Glutamatergic neuron (in vitro differentiated cells): ENCODE results near the gene PXDN. TPM values are rescaled to one million over a fixed set of nuclear protein-coding genes. Genes with fewer than 3 reads are reported as not detected.

ENCODE experiments used
- DNase-seq: peaks from one replicate; pipeline ENCODE4 v3.0.0; 2022
- H3K27ac Mint-ChIP-seq: one replicate; pipeline ENCODE4 v1.8.0; 2020; ENCODE audit warnings: mild to moderate bottlenecking, mixed read lengths, inconsistent platforms; ENCODE audit not compliant: unreplicated experiment
- H3K27me3 Mint-ChIP-seq: one replicate; pipeline ENCODE4 v1.8.0; 2020; ENCODE audit warnings: mild to moderate bottlenecking, moderate library complexity, mixed read lengths, inconsistent platforms; ENCODE audit not compliant: unreplicated experiment
- H3K36me3 Mint-ChIP-seq: one replicate; pipeline ENCODE4 v1.8.0; 2020; ENCODE audit warnings: mild to moderate bottlenecking, mixed read lengths, inconsistent platforms; ENCODE audit not compliant: unreplicated experiment
- H3K4me1 Mint-ChIP-seq: one replicate; pipeline ENCODE4 v1.8.0; 2020; ENCODE audit warnings: mild to moderate bottlenecking, low read depth, mixed read lengths, inconsistent platforms; ENCODE audit not compliant: unreplicated experiment
- H3K4me3 Mint-ChIP-seq: one replicate; pipeline ENCODE4 v1.8.0; 2020; ENCODE audit warnings: mild to moderate bottlenecking, mixed read lengths, inconsistent platforms; ENCODE audit not compliant: unreplicated experiment
- H3K9me3 Mint-ChIP-seq: one replicate; pipeline ENCODE4 v1.8.0; 2020; ENCODE audit warnings: mild to moderate bottlenecking, moderate library complexity, mixed read lengths, inconsistent platforms; ENCODE audit not compliant: unreplicated experiment
- CTCF ChIP-seq: fragments of 200-600 bp; sonication (generic); IDR thresholded peaks from one replicate; pipeline ENCODE4 v1.5.0; 2021; ENCODE audit not compliant: partially characterized antibody, unreplicated experiment
- total RNA-seq: library from RNA; stranded (reverse); fragmentation: NEBNext Ultra II Directional; extraction: Animal tissue kit (Norgen Biotek cat#: 25700); gene quantifications from one replicate; pipeline ENCODE4 v1.2.1, GENCODE V29; 2021; ENCODE audit not compliant: unreplicated experiment

The PXDN gene
- total RNA-seq, 1 donor from 2014 or later = 226 TPM

DNA sequence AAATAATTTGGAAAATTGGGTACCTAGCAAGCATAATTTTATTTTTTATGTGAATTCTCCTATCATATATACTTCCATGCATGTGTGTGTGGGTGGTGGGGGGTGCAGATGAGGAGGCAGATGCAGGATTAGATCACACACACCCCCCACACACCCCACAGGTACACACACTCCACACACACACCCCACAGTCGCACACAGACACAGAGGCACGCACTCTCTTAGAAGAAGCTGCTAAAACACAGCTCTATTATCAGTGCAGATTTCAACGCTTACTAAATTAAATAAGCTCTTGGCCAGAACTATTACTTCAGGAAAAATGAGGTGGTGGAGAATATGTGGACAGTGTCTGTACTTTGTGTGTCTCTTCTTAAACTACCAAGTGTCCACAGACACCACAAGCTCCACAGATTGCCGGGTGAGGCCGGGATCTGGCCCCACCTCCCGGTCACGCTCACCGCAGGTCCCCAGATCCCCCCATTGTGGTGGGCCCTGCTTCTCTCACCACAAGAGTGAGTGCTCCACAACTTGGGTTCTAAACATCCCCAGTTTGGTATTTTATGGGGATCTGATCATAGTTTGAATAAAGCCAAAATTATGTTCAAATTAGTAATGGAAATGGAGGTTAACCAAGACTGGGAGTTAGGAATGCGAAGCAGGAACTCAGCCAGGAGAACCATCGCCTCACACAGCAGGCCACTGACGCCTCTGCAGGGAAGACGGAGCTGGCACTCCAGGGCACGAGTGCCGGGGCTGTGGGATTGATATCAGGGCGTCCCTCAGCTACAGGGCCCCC, 102.1 kb downstream of the PXDN start:
- peaks cover 25% of the 10 kb centered on the region for H3K4me1 Mint-ChIP-seq
- peaks cover 8% of the 10 kb centered on the region for H3K27me3 Mint-ChIP-seq
- no peak overlapping the region for H3K4me3 Mint-ChIP-seq
- DNase-seq = no peak
- peak overlapping the region; percentile 35 for H3K27ac Mint-ChIP-seq
- TF ChIP-seq CTCF = no peak
- peaks cover 7% of the 10 kb centered on the region for H3K36me3 Mint-ChIP-seq
- H3K9me3 Mint-ChIP-seq = peaks cover 2% of the 10 kb centered on the region

GRCh38 chr2:1641523-1641922, 102.8 kb downstream of the PXDN start:
- Mint-ChIP-seq H3K9me3 (peaks cover 3% of the 10 kb centered on the region), H3K4me1 (peaks cover 27% of the 10 kb centered on the region), H3K4me3 (no peak overlapping the region), H3K27ac (peak overlapping the region; percentile 35), H3K36me3 (peaks cover 9% of the 10 kb centered on the region), H3K27me3 (peaks cover 10% of the 10 kb centered on the region)
- no peak for TF ChIP-seq CTCF
- no peak for DNase-seq

- Mint-ChIP-seq H3K4me3 (no peak overlapping the region), H3K4me1 (peaks cover 21% of the 10 kb centered on the region), H3K36me3 (peaks cover 16% of the 10 kb centered on the region), H3K9me3 (peaks cover 3% of the 10 kb centered on the region), H3K27ac (no peak overlapping the region), H3K27me3 (peaks cover 13% of the 10 kb centered on the region)
- TF ChIP-seq CTCF = no peak
- DNase-seq = no peak
These were observed 103.8 kb downstream of the PXDN start for GRCh38 chr2:1640301-1641135.

- H3K36me3 Mint-ChIP-seq = peaks cover 18% of the 10 kb centered on the region
- no peak overlapping the region for H3K27ac Mint-ChIP-seq
These were observed 105.0 kb downstream of the PXDN start for GRCh38 chr2:1639086-1639858.

More at GRCh38 chr2:1639086-1639858, 105.0 kb downstream of the PXDN start:
- no peak for DNase-seq
- Mint-ChIP-seq H3K9me3 (peaks cover 3% of the 10 kb centered on the region), H3K4me3 (no peak overlapping the region), H3K27me3 (peaks cover 14% of the 10 kb centered on the region), H3K4me1 (peaks cover 17% of the 10 kb centered on the region)
- TF ChIP-seq CTCF = no peak
